Measurements from ENCODE around the gene PARVB. TPM values are rescaled to one million over a fixed set of nuclear protein-coding genes. Genes with fewer than 3 reads are reported as not detected.

PARVB gene
- total and polyA plus RNA-seq, 2 of the 8 experiments (the other 6 are each of a cell fraction or from before 2014, with no cell fraction given): 14.5 to 18.6 TPM

DNA sequence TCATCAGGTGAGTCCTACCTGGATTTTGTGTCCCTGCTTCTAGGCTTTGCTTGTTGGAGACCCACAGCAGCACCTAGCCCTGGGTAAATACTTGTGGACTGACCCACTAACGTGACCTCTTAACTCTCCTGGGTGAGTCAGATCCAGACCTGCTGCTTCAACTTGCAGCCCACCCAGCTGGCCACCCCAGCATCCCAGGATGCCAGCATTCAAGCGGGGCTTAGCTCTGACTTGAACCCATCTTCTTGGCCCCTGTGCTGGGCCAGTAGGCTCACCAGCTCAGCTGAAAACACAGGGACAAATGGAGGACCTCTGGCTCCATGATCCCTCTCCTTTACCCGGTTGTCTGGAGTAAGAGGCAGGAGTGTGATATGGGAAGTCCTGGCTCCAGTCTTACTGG is 190.1 kb downstream of the PARVB start:
- Histone ChIP-seq H2BK120ac (replicated peaks; ENCODE audit: low read depth, low read length) (no peak overlapping the region), H3K9ac (replicated peaks in 1 of 4; ENCODE audit: extremely low read depth in 1 of 4, low read depth in 3 of 4, low read length in 3 of 4) (no peak overlapping the region), H2AFZ (ENCODE audit: low read length) (no peak overlapping the region), H3K27me3 (replicated peaks in 1 of 4; ENCODE audit: control insufficient read depth in 3 of 4, extremely low read depth in 1 of 4, insufficient read depth in 3 of 4, low read length in 3 of 4) (no peaks in the 10 kb centered on the region), H2AK5ac (ENCODE audit: low read depth, low read length) (no peak overlapping the region), H4K91ac (replicated peaks; ENCODE audit: insufficient read length, low read length) (peak overlapping the region; percentile 12), H3K23ac (ENCODE audit: insufficient read length) (no peak overlapping the region), H4K8ac (ENCODE audit: extremely low read depth, insufficient read depth, low read length) (no peak overlapping the region), H3K4me2 (ENCODE audit: insufficient read depth in 1 of 2, low read depth in 2 of 2, low read length in 2 of 2) (no peak overlapping the region), H3K27ac (ENCODE audit: low read depth, low read length) (no peak overlapping the region), H3K36me3 (ENCODE audit: control insufficient read depth in 2 of 4, insufficient read depth in 4 of 4, low read length in 3 of 4) (no peaks in the 10 kb centered on the region; a peak in 1 of 8 replicates), H3K4me1 (replicated peaks in 1 of 4; ENCODE audit: control insufficient read depth in 3 of 4, insufficient read depth in 4 of 4, low read length in 3 of 4) (no peaks in the 10 kb centered on the region; a peak in 1 of 7 replicates), H3K4me3 (ENCODE audit: extremely low read depth in 1 of 4, insufficient read depth in 2 of 4, low read depth in 3 of 4, low read length in 4 of 4) (no peak overlapping the region), H3K79me1 (ENCODE audit: low read depth, low read length) (no peaks in the 10 kb centered on the region), H2BK15ac (ENCODE audit: low read length) (no peak overlapping the region), H3K18ac (ENCODE audit: extremely low read depth, low read length) (no peak overlapping the region), H3K56ac (replicated peaks; ENCODE audit: insufficient read length, low read depth, low read length) (no peak overlapping the region), H3K9me3 (ENCODE audit: insufficient read depth in 2 of 2, low read depth in 1 of 2, low read length in 1 of 2) (0 out of 4 replicates have a peak, but pooled peaks cover 0 to 3% of the 10 kb centered on the region in 2 experiments), H4K20me1 (replicated peaks in 1 of 2; ENCODE audit: control insufficient read depth in 1 of 2, insufficient read depth in 2 of 2, low read length in 2 of 2) (peaks cover 0 to 5% of the 10 kb centered on the region in 2 experiments), H2BK12ac (ENCODE audit: low read depth, low read length) (no peak overlapping the region), H2BK20ac (ENCODE audit: low read length) (no peak overlapping the region), H2BK5ac (ENCODE audit: low read depth, low read length) (no peak overlapping the region), H3K79me2 (ENCODE audit: control insufficient read depth in 1 of 2, insufficient read depth in 2 of 2, low read length in 2 of 2) (no peaks in the 10 kb centered on the region), H4K5ac (ENCODE audit: insufficient read length, low read depth, low read length) (no peak overlapping the region), H3K23me2 (ENCODE audit: low read depth, low read length) (peaks cover 7% of the 10 kb centered on the region; the same call in 1 of the 2 replicates), H3K4ac (replicated peaks; ENCODE audit: insufficient read length, low read depth, low read length) (no peak overlapping the region), H3K14ac (ENCODE audit: insufficient read length) (no peak overlapping the region)
- FAIRE-seq (no peak), DNase-seq (ENCODE audit: low read depth in 1 of 2, low spot score in 2 of 2) (peak in 1 of 2 experiments; percentile 14)
- 88% methylated on average over 3 of the region's 3 CpGs; no CpG with 5 or more reads in 1 of the 2 experiments for WGBS, 2 experiments (ENCODE audit: extremely low coverage in 1 of 2, insufficient coverage in 1 of 2, insufficient read length in 1 of 2, insufficient replicate concordance in 2 of 2, low coverage in 1 of 2, low lambda C conversion rate in 2 of 2, missing lambda C conversion rate in 1 of 2)
- ChIA-PET POLR2A (ENCODE audit: partially characterized antibody) (no interaction called here), CTCF (ENCODE audit: partially characterized antibody) (no interaction called here)
- TF ChIP-seq RFX5 (IDR thresholded peaks at IDR 0.05; ENCODE audit: borderline replicate concordance, low read depth, low read length) (no peak), YY1 (IDR thresholded peaks at IDR 0.05; ENCODE audit: low read depth, low read length) (no peak), CBX8 (IDR thresholded peaks at IDR 0.05; ENCODE audit: borderline replicate concordance, low read depth, low read length) (no peak), GTF2F1 (IDR thresholded peaks at IDR 0.05; ENCODE audit: borderline replicate concordance, low read depth, low read length) (no peak), TBP (IDR thresholded peaks at IDR 0.05; ENCODE audit: low read depth, low read length) (no peak), KDM5A (IDR thresholded peaks at IDR 0.05; ENCODE audit: low read length) (no peak), SP4 (IDR thresholded peaks at IDR 0.05; ENCODE audit: low read length) (no peak), MAFK (IDR thresholded peaks at IDR 0.05; ENCODE audit: low read depth, low read length) (no peak), BRCA1 (IDR thresholded peaks at IDR 0.05; ENCODE audit: low read depth, low read length) (no peak), EGR1 (IDR thresholded peaks at IDR 0.05; ENCODE audit: borderline replicate concordance, low read depth, low read length) (no peak), FOSL1 (IDR thresholded peaks at IDR 0.05; ENCODE audit: insufficient read depth, low read depth, low read length) (no peak)
- TF ChIP-seq, protein P1, sequence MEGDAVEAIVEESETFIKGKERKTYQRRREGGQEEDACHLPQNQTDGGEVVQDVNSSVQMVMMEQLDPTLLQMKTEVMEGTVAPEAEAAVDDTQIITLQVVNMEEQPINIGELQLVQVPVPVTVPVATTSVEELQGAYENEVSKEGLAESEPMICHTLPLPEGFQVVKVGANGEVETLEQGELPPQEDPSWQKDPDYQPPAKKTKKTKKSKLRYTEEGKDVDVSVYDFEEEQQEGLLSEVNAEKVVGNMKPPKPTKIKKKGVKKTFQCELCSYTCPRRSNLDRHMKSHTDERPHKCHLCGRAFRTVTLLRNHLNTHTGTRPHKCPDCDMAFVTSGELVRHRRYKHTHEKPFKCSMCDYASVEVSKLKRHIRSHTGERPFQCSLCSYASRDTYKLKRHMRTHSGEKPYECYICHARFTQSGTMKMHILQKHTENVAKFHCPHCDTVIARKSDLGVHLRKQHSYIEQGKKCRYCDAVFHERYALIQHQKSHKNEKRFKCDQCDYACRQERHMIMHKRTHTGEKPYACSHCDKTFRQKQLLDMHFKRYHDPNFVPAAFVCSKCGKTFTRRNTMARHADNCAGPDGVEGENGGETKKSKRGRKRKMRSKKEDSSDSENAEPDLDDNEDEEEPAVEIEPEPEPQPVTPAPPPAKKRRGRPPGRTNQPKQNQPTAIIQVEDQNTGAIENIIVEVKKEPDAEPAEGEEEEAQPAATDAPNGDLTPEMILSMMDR (IDR thresholded peaks at IDR 0.05; ENCODE audit: control extremely low read depth in 1 of 3, insufficient read depth in 1 of 3, low read depth in 1 of 3, low read length in 3 of 3): no peak
- TF ChIP-seq, protein P2, sequence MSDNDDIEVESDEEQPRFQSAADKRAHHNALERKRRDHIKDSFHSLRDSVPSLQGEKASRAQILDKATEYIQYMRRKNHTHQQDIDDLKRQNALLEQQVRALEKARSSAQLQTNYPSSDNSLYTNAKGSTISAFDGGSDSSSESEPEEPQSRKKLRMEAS (IDR thresholded peaks at IDR 0.05): no peak
